Breast epithelium (tissue), 3 donors: ENCODE data around the gene RUSC2.

Source experiments
- CTCF ChIP-seq, 3 donors: fragments of 450-650 bp; IDR thresholded peaks; one replicate each; pipeline ENCODE4 v1.5.1; 2016 to 2017; ENCODE audit warnings: antibody characterized with exemption in 3 of 3, mild to moderate bottlenecking in 3 of 3, moderate library complexity in 3 of 3
- POLR2A ChIP-seq: fragments of 450-650 bp; IDR thresholded peaks from one replicate; pipeline ENCODE4 v1.6.1; 2016; ENCODE audit warnings: antibody characterized with exemption, mild to moderate bottlenecking, moderate library complexity
- POLR2AphosphoS5 ChIP-seq, 3 donors: sonication (generic); formaldehyde crosslinking; IDR thresholded peaks; one replicate each; pipeline ENCODE4 v1.6.1; 2017; ENCODE audit warnings: antibody characterized with exemption in 3 of 3

- TF ChIP-seq CTCF (IDR thresholded peaks at IDR 0.05) (no peak), POLR2A (no peak), POLR2AphosphoS5 (IDR thresholded peaks at IDR 0.05) (no peak)
Measured at GRCh38 chr9:35476596-35476995, 13.3 kb upstream of the RUSC2 start.
